Activated T-helper 1 cell treated with Interleukin-2 at 50 U/mL for 16 hours (primary cell): ENCODE data around the gene GSE1.
"Not testable (repeated sequence)": the region's sequence is repeated elsewhere in the genome, so short reads cannot be mapped to it uniquely, and the experiment has no call there.

Experiments
- DNase-seq: peaks from one replicate; pipeline ENCODE4 v3.0.0-alpha.2; 2020; ENCODE audit warnings: low read depth

GSE1 gene

DNA sequence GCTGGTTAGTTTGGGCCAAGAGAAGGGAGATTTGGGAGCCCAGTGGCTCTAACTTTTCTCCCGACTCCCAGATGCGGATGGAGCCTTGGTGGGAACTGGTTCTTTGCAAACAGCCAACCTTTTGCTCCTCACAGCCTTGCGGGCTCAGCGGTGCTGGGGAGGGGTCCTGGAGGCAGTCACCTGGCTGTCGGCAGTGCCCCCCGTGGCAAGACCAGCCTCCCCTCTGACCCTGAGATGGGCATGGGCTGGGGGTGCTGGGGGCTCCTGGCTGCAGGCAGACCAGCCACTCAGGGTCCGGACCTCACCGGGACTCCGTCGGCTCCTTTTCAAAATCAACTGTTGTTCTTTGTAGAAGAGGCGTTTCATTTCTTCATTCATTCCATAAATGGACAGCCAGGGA is 21.7 kb upstream of the GSE1 start:
- no peak for DNase-seq

DNA sequence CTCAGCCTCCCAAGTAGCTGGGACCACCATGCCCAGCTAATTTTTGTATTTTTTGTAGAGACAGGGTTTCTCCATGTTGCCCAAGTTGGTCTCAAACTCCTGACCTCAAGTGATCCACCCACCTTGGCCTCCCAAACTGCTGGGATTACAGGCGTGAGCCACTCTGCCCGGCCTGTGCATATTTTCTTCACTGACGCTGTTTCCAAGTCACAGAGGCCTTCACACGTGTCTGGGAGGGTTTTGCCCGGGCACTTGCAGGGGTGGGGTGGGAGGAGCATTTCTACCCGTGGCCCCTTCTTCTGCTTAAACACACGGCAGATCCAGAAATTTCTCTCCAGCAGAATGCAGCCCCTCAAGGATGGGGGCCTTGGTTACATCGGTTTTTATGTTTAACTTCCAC is 20.8 kb upstream of the GSE1 start:
- not testable (repeated sequence) for DNase-seq

DNA sequence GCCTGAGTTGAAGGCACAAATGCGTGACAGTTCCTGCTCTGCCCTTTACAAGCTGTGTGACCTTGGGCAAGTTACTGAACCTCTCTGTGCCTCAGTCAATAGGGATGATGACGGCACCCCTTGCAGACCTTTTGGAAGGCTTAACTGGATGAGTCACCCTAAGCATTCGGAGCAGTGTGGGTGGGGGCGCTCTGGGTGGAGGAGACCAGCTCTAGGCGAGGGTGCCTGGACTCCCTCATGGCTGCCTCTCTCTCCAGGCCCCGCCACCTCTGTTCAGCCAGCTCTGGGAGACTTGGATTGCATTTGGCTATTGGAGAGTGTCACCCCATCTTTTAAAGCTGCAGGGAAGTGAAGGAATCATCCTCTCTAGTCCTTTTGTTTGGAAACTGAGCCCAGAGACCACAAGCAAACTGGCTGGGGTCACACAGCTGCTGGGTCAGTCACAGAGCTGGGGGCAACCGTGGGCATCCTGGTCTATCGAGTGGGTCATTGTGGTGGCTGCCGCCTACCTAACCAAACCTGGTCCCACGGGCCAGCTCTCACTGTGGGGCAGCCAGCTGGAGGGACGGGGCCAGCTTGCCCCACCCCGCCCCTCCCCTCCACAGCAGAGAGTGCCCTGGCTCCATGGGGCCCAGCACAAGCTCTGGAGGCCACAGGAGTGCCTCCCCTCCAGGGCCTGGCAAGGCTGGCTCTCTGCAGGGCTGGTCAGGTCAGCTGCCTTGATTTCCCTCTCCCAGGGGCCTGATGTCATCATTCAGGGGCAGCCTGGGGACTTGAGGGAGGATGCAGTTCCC is 20.2 kb upstream of the GSE1 start:
- no peak for DNase-seq

DNA sequence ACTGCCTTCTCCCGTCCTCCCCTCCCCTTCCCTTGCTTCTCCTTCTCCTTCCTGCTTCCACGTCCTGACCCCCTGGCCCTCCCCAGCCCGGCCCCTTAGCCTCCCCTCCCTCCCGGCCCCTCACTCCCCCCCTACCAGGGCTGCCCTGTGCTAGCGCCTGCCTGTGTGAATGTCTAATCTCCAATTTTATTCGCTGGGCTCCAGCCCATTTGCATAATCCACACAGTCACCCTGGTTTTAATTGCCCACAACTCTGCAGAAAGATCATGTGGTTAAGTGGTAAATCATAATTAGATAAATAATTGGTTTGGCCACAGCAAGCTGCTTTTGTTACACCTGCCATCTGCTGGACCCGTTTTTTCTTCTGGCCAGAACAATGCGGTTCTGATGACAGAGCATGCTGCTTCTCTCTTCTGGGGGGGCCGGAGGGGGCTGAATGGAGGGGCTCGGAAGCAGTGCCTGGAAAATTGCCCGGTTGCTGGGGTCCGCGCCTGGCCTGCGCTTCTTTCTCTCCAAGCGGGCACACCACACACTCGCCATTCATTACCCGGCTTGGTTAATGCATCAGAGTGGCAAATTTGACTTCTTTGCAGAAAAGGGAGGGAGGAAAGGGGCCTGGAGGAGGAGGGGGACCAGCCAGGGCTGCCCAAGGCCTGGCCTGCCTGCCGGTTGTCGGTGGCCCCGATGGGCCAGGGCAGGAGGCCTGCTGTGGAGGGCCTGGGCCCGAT is 19.5 kb upstream of the GSE1 start:
- no peak for DNase-seq

DNA sequence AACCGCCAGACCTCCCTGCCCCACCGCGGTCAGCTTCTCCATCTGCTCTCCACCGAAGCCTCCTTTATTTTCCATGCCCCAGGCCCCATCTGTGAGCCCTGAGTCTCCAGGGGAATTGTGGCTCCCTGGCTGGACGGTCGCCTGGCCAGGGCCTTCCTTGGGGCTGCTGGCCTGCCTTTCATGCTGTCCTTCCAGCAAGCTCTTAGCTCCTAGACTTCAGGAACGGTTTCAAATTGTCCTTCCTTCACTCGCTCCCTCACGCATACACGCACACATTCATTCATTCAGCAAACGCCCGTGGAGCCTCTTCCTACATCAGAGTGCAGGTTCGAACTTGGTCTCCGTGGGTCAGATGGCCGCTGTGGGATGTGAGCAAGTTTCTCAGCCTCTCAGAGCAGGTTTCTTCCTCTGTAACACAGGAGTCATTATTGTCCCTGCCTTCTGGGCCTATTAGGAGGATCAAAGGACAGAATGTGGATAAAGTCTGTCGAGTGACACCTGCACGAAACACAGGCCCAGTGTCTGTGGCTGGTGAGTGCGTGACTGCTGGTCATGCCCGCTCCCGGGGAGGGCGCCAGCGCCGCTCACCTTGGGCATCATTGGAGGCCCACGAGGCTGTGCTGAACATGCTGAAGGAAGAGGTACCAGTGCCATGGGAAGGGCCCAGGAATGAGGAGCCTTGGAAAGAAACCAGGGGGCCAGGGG is 18.7 kb upstream of the GSE1 start:
- no peak for DNase-seq

DNA sequence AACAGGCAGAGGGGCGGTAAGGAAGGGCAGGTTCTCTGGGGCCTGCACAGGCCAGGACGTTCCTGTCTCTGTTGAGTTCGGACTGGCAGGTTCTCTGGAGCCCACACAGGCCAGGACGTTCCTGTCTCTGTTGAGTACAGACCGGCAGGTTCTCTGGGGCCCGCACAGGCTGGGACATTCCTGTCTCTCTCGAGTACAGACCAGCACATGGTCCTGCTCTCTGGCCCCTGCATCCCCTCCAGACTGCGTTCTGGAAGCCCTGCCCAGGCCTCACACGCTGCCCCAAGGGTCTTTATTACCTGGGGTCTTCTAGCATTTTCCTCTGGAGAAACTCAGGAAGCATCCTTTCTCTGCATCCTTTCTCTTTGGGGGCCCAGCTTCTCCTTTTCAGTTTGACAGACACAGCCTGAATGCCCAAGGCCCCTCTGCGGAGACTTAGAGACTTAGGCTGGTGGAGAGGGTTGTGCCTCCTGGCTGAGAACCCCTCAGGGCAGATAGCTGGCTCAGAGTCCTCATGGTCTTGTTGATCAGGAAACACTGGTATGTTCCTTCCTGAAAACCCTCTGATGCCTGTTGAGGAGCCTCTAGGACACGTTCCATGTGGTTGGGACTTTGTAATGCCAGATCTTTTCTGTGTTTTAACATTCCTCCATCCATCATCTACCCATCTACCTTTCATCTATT is 18.0 kb upstream of the GSE1 start:
- DNase-seq, result no peak

DNA sequence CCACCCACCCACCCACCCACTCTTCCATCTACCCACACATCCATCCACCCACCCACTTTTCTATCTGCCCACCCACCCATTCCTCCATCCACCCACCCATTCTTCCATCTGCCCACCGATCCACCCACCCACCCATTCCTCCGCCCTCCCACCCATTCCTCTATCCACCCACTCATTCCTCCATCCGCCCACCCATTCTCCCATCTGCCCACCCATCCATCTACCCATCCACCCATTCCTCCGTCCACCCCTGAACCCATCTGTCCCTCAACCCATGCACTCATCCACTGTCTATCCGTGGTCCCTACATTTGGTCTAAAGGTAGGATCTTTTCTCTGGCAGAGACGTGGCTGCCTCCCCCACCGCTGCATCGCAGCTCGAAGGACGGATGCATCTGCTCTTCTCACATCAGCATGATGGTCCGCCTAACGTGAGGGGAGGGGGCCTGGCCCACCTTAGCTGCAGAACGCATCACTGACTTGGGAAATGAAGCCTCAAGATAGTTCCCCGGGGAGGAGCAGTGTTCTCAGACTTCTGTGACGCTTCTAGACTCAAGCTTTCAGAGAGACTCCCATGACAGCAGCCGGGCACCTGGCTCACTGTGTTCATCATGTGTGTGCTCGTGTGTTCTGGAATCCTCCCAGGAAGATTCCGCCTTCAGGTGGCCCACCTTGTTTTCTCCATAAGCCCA is 17.2 kb upstream of the GSE1 start:
- DNase-seq, result no peak

DNA sequence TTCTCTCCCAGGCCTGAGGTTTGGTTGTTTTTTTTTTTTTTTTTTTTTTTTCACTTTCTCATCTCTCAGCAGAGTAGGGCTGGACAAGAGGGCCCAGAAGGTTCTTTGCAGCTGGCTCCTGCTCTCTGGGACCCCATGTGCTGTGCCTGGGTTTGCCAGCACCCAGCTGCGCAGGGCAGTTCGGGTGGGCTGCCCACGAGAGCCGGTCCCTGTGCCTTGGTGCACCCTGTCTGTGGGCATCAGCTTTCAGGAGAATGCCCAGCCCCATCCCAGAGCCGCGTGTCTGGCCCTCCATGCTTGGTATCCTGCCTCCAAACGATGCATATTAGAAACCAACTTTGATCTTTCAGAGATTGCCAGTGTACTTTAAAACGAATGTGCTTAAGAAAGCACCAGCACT is 15.0 kb upstream of the GSE1 start:
- DNase-seq, result no peak

DNA sequence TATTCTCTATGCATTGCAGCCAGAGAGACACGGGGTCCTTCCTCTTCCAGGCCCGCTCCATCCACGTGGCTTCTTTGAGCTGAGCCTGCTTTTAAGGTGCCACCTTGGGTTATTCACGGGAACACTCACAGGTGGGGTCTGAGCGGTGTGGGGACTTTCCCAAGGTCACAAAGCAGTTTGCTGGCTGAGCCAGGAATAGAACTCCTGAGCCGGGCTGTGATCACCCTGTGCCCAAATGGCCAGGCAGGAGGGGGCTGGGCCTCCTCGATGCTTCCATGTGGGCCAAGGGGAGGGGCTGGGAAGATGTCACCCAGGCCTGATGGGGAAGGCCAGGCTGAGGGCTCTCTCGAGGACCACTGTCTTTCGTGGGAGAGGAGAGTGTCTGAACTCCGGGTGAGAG is 13.0 kb upstream of the GSE1 start:
- DNase-seq, result no peak

DNA sequence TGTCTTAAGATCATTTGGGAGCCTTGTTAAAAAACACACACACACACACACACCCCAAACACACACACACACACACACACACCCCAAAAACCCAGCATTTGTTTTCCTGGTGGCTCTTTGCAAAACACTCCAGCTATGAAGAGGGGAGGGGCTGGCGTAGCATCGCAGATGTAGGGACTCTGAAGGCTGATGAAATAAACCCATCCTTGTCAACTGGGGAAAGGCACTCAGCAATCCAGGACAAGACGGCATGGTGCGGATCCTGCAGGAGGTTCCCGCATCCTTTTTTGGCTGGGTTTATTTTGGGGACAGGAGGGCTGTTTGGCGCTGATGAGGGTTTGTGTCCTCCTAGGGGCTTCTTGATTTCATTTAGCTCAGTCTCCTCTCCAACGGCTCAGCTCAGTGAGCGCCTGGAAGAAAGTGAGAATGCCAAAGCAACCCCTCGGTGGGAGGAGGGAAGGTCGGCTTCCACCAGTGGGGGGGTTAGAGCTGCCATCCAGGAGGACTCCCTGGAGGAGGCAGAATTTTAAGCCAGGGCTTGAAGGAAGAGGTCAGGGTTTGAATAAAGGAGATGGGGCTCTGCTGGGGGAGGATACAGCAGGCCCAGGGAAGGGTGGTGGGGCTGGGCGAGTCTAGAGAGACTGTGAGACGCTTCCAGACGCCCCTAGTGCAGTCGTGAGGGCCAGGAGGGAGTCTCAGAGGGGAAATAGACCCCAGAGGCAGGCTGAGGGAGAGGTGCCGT is 12.4 kb upstream of the GSE1 start:
- DNase-seq, result no peak

DNA sequence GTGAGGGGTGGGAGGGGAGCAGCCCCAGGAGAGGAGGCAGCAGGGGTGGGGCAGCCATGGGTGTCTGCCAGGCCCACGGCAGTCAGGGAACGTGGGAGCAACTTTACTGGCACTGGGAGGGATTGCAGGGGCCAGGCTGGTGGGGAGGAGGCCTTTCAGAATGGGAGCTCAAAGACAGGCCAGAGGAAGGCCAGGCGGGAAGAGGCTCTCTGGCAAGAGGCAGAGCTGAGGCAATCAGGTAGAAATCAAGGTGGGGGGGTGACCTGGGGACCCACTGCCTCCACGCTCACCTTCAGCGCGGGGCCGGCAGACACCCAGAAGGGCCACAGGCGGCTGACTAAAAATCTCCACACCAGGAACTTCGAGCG is 11.9 kb upstream of the GSE1 start:
- no peak for DNase-seq

DNA sequence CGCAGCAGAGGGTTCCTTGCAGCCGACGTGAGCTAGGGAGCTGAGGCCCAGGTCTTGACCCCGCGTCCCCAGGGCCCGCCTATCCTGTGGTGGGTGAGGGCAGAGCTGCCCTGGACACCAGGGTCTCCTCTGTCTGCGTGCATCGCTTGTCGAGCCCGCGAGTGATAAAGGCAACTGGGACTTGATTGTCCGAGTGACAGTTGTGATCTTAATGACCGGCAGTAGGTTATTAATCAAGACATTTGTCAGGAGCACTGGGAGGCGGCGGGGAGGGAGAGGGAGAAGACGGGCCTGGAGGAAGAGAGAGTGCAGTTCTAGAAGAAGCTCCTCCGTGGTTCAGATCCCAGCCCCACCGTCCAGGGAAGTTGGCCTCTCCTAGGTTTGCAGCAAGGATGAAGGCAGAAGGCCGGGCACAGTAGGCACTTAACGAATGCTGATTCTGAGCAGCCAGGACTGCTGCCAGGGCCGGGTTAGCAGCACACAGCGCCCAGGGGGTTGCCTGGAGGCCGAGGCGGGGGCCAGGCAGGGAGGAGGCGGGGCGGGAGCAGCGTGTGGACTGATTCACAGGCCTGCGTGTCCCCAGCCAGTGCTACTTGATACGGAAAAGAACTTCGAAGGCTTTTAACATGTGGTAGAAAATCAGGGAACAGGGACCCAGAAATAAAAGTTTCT is 11.3 kb upstream of the GSE1 start:
- no peak for DNase-seq

DNA sequence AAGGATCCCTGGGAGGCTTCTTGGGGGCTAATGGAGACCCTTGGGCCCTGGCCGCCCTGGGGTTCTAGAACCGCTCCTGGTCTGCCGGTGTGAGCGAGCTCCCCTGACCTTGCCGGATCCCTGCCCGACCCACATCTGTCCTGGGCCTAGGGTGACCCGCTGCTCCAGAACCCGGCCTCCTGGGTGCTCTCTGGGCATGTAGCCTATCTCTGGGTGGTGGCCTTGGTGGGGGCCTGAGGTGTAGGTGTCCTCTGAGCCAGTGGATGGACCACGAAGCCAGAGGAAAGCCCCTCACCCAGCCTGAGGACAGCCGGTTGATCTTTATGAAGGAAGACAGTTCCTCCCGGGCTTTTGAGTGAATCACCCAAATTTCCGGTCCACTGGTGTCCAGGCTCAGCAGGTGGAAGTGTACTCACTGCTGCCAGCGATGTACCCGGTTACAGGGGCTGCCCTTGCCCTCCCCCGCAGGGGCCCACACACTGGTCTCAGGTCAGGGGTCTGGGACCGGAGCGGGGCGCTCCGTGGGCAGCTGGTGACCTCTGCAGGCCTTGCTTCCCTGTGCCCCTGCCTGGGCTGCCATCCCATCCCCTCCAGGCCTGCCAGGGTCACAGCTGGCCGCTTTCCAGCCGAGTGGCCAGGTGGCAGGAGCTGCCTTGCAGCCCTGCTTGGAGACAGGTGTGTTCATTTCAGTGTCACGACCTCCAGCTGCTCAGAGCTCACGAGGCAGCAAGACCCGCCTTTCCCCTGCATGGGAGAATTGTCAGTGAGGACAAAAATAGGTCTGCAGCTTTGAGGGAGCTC is 10.5 kb upstream of the GSE1 start:
- no peak for DNase-seq

DNA sequence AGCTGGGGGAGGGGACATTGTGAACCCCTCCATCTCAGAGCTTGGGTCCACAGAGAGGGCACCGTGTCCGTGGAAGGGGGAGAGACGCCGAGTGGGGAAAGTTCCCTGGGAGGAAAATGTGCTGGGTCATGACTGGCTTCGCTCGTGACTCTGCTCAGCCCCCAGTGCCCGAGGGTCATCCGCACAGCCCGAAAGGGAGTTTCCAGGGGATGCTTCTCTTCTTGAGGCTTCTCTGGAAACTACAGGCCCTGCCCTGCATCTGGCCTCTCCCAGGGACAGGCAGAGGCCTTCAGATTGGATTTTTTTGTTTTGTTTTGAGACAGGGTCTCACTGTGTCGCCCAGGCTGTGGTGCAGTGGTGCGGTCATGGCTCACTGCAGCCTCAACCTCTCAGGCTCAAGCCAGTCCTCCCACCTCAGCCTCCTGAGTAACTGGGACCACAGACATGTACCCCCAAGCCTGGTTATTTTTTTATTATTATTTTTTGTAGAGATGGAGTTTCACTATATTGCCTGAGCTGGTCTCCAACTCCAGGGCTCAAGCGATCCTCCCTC is 9.8 kb upstream of the GSE1 start:
- DNase-seq, result no peak

DNA sequence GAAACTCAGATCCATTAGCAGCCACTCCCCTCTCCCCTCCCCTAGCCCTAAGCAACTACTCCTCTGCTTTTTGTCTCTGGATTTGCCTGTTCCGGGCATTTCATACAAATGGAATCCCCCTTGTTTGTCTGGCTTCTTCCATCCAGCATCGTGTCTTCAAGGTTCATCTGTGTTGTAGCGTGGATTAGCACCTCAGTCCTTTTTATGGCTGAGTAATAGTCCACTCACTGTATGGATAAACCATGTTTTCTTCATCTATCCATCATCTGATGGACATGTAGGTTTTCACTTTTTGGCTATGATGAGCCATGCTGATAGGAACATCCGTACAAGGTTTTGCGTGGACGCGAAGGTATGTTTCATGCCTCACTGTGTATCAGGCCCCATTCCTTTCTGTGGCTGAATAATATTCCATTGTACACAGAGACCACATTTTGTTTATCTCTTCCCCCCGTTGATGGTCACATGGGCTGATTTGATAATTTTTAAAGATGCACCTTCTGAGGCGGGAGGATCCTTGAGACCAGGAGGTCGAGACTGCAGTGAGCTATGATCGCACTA is 8.9 kb upstream of the GSE1 start:
- no peak for DNase-seq

DNA sequence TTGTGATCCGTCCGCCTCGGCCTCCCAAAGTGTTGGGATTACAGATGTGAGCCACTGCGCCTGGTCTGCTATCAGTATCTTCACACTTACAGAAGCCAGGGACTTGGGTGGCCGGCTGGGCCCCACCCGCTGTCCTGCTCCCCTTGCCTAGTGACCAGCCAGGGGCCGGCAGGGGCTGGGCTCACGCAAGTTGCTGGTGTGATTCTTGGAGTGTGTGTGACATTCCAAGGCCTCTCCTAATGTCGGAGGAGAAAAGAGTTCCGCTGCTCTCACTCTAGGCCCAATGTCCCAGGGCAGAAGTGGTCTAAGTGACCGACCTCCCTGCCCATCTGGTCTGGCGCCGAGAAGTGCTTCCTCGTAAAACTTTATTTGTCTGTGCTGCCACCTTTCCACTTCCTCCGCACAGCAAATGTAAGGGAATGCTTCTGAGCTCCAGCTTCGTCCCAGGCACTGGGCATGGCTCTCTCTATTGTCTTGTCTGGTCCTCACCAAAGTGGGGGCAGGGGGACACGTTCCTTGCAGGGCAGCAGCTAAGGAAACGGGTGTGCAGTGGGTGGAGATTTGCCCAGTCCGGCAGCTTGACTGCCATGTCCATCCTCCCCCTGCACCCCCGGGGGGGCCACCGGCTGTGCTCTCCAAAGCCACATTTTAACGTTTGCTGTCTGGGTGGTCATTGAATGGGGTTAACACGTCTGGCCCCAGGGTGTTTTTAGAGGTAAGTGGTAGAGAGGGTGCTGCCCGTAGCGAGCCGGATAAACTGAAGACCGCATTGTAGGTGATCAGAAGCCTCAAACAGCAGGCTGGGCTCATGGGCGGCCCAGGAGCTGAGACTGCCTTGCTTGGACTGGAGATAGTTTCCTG is 7.8 kb upstream of the GSE1 start:
- DNase-seq, result no peak

DNA sequence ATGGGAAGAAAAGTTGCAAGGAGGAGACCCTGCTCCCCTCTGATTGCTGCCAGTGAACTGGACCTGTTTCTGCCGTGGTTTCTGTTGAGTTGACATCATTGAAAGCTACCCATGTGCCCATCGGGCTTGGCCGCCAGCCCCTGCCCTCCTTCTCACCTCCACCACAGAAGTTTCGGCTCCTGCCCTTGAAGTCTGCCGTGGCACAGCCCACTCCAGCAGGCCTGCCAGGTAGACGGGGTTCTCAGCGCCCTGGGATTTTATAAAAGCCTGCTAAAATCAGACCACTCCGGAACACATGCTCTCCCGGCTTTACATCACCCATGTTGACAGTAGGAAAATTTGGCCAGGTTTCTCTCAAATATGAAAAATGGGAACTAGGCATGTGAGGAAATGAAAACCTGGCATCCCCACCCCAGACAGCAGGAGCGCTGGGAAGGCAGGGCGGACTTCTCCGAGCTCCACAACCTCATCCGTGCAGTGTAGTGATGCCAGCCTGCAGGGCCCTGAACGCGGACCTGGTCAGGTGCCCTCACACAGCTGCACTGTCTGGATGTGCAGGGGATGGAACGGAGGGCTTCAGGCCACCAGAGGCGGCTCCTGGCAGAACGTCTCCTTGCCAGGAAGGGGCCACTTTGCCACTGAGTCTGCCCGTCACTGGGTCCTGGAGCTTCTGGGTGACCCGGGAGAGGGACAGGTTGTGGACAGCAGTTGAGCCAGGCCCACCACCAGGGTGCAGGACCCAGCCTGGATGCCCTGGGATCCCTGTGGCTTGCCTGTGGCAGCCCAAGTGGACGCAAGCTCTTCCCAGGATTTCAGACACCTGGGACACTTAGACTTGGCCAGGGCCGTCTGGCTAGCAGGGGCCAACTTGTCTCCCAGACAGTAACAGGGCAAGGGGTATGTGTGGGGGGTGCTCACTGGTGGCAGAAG is 6.9 kb upstream of the GSE1 start:
- no peak for DNase-seq
